Measurements from ENCODE around the gene OR52N1. TPM values are rescaled to one million over a fixed set of nuclear protein-coding genes. Genes with fewer than 3 reads are reported as not detected.

Gene OR52N1
- not detected for total RNA-seq

DNA sequence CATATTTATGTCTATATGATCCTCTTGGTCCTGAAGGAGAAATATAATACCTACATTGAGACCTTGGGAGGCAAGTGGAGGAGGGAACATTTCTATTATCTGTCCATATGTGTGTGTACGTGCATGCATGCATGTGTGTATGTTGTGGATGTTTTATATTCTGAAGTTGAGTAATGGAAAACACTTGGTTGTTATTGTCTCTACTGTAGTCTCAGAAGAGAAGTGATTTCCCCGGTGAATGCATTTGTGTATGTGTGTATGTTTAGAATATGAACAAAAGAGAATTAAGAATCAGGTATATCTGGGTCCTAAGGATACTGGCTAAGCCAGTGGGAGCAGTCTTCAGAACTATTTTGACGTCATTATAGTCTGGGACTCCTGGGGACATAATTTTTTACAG lies at the start of gene OR52N1:
TSS of gene OR52N1 (minus strand) at position 101 of the 400 bp plus-strand sequence. CDS start 2,449 bp downstream, outside the sequence.
- Histone ChIP-seq H3K27ac (no peak within 1 kb of the TSS), H3K4me1 (no peaks in the 10 kb centered on the region), H3K27me3 (no peaks in the 10 kb centered on the region), H3K36me3 (no peaks in the 10 kb centered on the region), H3K4me3 (no peak within 1 kb of the TSS), H3K9me3 (no peaks in the 10 kb centered on the region)
- intact Hi-C loops (cut with DNase I) = no loop called here
- TF ChIP-seq, protein P1, sequence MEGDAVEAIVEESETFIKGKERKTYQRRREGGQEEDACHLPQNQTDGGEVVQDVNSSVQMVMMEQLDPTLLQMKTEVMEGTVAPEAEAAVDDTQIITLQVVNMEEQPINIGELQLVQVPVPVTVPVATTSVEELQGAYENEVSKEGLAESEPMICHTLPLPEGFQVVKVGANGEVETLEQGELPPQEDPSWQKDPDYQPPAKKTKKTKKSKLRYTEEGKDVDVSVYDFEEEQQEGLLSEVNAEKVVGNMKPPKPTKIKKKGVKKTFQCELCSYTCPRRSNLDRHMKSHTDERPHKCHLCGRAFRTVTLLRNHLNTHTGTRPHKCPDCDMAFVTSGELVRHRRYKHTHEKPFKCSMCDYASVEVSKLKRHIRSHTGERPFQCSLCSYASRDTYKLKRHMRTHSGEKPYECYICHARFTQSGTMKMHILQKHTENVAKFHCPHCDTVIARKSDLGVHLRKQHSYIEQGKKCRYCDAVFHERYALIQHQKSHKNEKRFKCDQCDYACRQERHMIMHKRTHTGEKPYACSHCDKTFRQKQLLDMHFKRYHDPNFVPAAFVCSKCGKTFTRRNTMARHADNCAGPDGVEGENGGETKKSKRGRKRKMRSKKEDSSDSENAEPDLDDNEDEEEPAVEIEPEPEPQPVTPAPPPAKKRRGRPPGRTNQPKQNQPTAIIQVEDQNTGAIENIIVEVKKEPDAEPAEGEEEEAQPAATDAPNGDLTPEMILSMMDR (IDR thresholded peaks at IDR 0.05) = no peak
- no peak for DNase-seq (ENCODE audit: low spot score in 2 of 2)

DNA sequence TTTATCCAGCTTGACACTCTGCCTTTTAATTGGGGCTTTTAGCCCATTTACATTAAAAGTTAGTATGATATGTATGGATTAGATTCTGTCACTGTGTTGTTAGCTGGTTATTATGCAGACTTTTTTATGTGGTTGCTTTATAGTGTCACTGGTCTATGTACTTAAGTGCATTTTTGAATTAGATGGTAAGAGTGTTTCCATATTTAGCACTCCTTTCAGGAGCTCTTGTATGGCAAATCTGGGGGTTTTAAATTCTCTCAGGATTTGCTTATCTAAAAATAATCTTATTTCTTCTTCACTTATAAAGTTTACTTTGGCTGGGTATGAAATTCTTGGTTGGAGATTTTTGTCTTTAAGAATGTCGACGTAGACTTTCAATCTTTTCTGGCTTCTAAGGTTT lies 46.6 kb upstream of the OR52N1 start:
- no peak overlapping the region for H3K4me3 ChIP-seq
- H3K27me3 ChIP-seq = no peaks in the 10 kb centered on the region
- no peak overlapping the region for H3K27ac ChIP-seq
- intact Hi-C loops (cut with DNase I) = no loop called here
- no peaks in the 10 kb centered on the region for H3K36me3 ChIP-seq
- no peaks in the 10 kb centered on the region for H3K9me3 ChIP-seq
- TF ChIP-seq, protein P1 (IDR thresholded peaks at IDR 0.05) = no peak
- DNase-seq (ENCODE audit: low spot score in 2 of 2) = no peak
- H3K4me1 ChIP-seq = no peaks in the 10 kb centered on the region

DNA sequence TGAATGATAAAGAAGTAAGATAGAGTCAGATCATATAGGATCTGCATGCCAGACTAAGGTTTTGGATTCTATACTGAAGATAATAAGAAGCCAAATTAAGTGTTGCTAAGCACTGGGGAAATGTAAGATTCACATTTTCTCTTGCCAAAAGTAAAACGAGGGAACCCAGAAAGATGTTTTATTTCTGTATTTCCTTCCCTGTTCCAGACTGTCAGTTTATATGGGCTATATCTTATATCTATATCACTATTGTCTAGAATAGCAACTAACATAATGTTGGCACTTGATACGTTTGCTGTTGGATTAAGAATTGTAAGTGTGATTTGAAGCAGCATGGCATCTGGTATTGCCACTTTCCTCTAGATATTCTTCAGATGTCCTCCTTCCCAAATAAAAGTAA lies 42.4 kb upstream of the OR52N1 start:
- Histone ChIP-seq H3K4me3 (no peak overlapping the region), H3K36me3 (no peaks in the 10 kb centered on the region), H3K9me3 (no peaks in the 10 kb centered on the region), H3K4me1 (no peaks in the 10 kb centered on the region), H3K27me3 (no peaks in the 10 kb centered on the region), H3K27ac (no peak overlapping the region)
- intact Hi-C loops (cut with DNase I) = no loop called here
- DNase-seq (ENCODE audit: low spot score in 2 of 2) = no peak
- TF ChIP-seq, protein P1 (IDR thresholded peaks at IDR 0.05) = no peak

DNA sequence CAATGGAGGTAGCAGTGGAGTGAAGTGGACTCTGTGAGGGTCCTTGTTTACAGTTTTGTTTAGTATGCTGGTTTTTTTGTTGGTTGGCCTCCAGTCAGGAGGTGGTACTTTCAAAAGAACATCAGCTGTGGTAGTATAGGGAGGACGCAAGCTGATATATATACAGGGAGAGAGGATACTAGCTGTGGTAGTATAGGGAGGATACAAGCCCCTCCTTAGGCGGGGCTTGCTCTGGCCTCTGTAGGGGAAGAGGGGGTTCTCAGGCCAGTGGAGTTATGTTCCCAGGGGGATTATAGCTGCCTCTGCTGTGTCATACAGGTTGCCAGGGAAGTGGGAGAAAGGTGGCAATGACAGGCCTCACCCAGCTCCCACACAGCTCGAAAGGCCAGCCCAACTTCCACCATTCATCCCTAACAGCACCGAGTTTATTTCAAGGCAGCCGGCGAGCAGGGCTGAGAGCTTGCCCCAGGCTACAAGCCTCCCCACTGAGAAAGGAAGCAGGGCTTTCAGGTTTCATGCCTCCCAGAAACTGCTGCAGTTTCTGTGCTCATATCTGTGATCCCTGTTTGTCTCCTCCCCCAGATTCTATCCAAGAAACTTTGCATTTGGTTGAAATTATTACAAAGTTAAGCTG lies 40.2 kb upstream of the OR52N1 start:
- H3K27ac ChIP-seq = no peak overlapping the region
- no peak overlapping the region for H3K4me3 ChIP-seq
- DNase-seq (ENCODE audit: low spot score in 2 of 2) = no peak
- no peaks in the 10 kb centered on the region for H3K9me3 ChIP-seq
- no peaks in the 10 kb centered on the region for H3K27me3 ChIP-seq
- intact Hi-C loops (cut with DNase I) = no loop called here
- H3K36me3 ChIP-seq = no peaks in the 10 kb centered on the region
- TF ChIP-seq, protein P1 (IDR thresholded peaks at IDR 0.05) = no peak
- H3K4me1 ChIP-seq = no peaks in the 10 kb centered on the region

DNA sequence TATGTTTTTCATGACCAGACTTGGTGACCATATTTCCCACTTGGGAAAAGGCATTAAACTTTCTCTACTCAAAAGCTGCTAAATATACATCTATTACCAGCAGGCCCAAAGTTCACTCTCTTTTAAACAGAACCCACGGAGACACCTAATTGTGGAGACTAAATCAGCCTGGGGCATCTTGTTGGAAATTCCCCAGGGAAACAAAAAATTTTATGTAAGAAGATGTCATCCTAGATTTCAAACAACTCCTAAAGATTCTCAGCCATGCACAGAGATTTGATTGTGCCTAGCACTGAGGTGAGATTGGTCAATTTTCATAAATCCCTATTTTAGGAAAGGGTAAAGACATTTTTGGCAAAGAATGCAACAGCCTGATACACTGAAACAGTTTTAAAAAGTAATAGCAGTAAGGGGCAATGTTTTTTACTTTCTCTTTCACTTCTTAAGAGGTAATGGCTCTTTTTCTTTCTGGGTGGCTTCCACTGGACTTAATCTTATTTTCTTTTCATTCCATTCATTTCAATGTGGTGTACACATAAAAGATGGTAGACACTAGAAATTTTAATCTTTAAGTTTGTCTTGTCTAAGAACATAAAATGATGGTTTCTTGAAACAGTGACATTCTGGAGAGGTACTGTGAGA lies 27.3 kb upstream of the OR52N1 start:
- intact Hi-C loops (cut with DNase I) = no loop called here
- no peaks in the 10 kb centered on the region for H3K36me3 ChIP-seq
- H3K4me3 ChIP-seq = no peak overlapping the region

More for the DNA sequence above, 27.3 kb upstream of the OR52N1 start:
- TF ChIP-seq, protein P1 (IDR thresholded peaks at IDR 0.05) = no peak
- Histone ChIP-seq H3K27ac (no peak overlapping the region), H3K27me3 (no peaks in the 10 kb centered on the region), H3K4me1 (no peaks in the 10 kb centered on the region), H3K9me3 (no peaks in the 10 kb centered on the region)
- DNase-seq (ENCODE audit: low spot score in 2 of 2) = no peak
